ENCODE measurements around the gene HIVEP2.
A peak's percentile ranks its signal among the peaks of the same experiment; 100 is the strongest.

HIVEP2 gene

DNA sequence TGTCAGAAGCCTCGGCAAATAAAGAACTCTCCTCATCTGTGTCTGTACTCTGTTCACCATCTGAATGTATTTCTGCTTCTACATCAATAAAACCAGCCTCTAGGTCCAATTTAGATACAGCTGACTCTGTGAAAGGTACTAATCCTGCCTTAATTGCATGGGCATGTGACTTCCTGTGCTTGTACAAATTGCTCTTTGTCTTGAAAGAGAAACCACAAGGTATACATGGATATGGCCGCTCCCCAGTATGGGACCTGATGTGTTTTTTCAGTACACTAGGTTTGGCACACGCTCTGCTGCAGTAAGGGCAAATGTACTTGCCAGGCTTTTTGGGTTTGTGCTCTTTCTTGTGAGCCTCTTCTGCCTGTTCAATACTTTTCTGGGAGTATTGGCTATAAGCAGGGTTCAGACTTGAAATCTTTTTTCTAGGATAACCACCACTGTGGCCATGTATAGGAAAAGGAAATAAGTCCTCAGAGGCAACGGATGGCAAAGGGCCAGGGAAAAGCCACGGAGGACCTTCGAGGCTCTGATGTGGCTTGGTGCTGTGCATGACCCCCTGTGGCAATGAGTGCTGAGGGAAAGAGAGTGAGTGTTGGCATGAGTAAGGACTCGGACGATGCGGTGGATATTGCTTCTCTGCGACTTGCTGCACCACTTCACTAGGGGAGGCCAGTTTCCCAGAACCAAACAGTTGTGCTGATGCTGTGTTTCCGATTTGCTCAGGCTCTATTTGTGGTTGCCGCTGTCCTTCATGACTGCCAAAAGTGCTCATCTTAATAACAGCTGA, 170.9 kb downstream of the HIVEP2 start:
- H3K36me3 Mint-ChIP-seq = peaks cover 59% of the 10 kb centered on the region
- no peak for ATAC-seq

DNA sequence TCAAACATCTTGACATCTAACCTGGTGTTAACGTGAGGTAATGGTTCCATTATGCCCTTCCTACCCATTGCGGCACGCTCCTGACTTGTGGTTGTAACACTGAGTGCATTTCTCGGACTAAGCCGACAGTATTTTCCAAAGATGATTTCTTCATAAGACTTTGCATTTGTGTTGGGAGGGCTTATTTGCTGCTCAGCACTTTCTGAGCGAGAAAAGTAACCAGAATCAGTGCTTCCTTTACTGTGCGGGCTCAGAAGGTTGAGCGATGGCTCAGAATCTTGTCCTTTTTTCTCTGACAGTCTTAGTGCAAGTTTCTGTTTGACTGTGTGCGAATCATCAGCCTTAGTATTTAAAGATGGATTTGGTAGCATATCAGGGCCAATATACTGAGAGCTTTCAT, 171.7 kb downstream of the HIVEP2 start:
- H3K9me3 Mint-ChIP-seq = no peaks in the 10 kb centered on the region
- ATAC-seq = no peak
- H3K27me3 Mint-ChIP-seq = no peaks in the 10 kb centered on the region
- H3K4me1 Mint-ChIP-seq = peaks cover 7% of the 10 kb centered on the region
- H3K27ac Mint-ChIP-seq = no peak overlapping the region
- H3K36me3 Mint-ChIP-seq = peaks cover 63% of the 10 kb centered on the region
- no peak overlapping the region for H3K4me3 Mint-ChIP-seq

More for the DNA sequence above, 170.9 kb downstream of the HIVEP2 start:
- Mint-ChIP-seq H3K27me3 (no peaks in the 10 kb centered on the region), H3K4me1 (peaks cover 6% of the 10 kb centered on the region), H3K27ac (no peak overlapping the region), H3K4me3 (no peak overlapping the region), H3K9me3 (no peaks in the 10 kb centered on the region)

DNA sequence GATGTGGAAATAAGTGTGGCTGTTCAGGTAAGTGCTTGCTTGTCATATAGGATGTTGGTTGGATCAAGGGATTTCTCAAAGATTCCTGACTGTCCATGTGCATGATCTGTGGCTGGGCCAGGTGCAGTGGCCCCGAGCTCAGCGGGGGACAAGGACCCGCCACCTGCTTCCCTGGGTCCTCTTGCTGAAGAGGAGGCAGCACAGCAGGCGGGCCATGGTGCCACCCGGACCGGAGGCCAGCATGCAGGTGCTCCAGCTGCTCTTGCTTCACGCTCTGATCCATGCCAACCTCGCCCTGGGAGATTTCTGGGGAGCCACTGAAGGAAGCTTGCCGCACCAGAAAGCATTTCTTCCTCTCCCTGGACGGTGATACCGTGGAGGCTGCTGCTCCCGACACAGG, 173.8 kb downstream of the HIVEP2 start:
- no peak overlapping the region for H3K4me3 Mint-ChIP-seq
- peaks cover 7% of the 10 kb centered on the region for H3K4me1 Mint-ChIP-seq
- no peak overlapping the region for H3K27ac Mint-ChIP-seq
- H3K9me3 Mint-ChIP-seq = no peaks in the 10 kb centered on the region
- peaks cover 79% of the 10 kb centered on the region for H3K36me3 Mint-ChIP-seq
- H3K27me3 Mint-ChIP-seq = no peaks in the 10 kb centered on the region
- ATAC-seq = no peak

DNA sequence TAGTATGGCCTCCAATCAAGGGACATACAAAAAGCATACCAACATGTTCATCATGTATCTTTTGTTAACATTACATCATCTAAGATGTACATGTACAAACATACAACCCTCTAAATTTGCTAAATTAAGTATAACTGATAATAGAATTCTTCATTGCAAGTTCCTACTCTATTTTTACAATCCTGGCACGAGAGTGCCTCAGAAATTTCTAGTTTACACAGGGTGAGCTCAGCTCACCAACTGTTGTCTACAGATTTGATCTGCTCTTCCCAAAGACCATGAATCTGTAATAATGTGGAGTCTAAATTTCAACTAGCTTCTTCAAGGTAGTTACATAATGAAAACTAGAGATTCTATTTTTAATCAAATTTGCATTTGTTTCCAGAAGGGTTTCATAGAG, 179.7 kb downstream of the HIVEP2 start:
- no peak overlapping the region for H3K27ac Mint-ChIP-seq
- no peak for ATAC-seq
- H3K27me3 Mint-ChIP-seq = no peaks in the 10 kb centered on the region
- H3K9me3 Mint-ChIP-seq = no peaks in the 10 kb centered on the region
- H3K4me3 Mint-ChIP-seq = no peak overlapping the region
- peaks cover 54% of the 10 kb centered on the region for H3K36me3 Mint-ChIP-seq
- peaks cover 25% of the 10 kb centered on the region for H3K4me1 Mint-ChIP-seq

DNA sequence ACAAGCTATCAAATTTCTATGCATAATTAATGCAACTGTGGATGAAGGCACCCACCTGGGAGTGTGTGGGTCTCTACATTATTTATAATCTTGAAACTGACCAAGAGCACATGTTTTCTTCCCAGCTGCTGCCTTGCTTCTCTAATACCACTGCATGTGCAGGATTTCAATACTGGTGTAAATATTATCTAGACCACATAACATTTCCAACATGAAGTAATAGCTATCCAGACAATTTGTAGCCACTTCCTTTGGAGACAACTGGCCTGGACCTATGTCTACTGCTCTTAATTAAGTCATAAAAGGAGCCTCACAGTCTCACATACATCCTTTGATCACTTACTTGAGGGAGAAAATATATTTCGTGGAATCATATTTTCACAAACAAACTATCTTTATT, 180.7 kb downstream of the HIVEP2 start:
- Mint-ChIP-seq H3K9me3 (no peaks in the 10 kb centered on the region), H3K36me3 (peaks cover 54% of the 10 kb centered on the region), H3K27me3 (no peaks in the 10 kb centered on the region), H3K4me1 (peaks cover 21% of the 10 kb centered on the region), H3K27ac (no peak overlapping the region), H3K4me3 (no peak overlapping the region)
- ATAC-seq = no peak

DNA sequence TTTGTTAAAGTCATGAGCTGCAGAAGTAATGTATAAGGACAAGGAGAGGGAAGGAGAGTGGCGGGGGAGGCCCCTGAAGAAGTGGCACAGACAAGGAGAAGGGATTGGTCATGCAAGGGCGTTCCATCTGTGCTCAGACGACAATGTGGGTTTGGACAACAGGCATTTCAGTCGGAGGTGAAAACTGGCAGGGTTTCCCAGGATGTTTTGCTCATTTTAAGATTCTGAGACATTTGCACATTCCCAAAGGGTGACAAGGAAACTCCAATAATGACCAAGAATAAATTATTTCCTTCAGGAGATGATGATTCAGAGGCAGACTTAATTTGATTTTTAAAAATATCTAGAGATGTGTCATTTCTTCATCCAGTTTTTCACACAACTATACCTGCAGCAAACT, 181.8 kb downstream of the HIVEP2 start:
- Mint-ChIP-seq H3K27me3 (no peaks in the 10 kb centered on the region), H3K4me3 (no peak overlapping the region), H3K9me3 (no peaks in the 10 kb centered on the region), H3K36me3 (peaks cover 56% of the 10 kb centered on the region), H3K4me1 (peaks cover 18% of the 10 kb centered on the region), H3K27ac (no peak overlapping the region)
- no peak for ATAC-seq

DNA sequence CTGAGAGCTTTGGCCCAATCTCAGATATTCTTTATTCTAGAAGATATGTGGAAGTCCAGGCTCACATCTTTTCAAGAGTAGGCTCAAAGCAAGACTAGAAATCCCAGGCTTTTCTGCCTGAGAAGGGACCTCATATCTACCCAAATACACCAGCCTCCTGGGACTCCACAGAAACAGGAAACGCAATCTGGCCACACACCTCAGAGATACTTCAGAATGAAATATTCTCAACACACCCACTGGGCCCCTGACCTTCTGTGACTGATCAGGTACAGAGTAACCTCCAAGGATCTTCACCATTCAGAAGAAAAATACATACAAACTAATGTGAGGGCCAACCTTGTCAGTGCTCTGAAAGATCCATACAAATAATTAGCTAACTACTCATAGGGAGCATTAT, 183.2 kb downstream of the HIVEP2 start:
- Mint-ChIP-seq H3K27me3 (no peaks in the 10 kb centered on the region), H3K4me3 (no peak overlapping the region), H3K36me3 (peaks cover 55% of the 10 kb centered on the region), H3K9me3 (no peaks in the 10 kb centered on the region), H3K4me1 (peaks cover 18% of the 10 kb centered on the region), H3K27ac (peak overlapping the region; percentile 55)
- peak; percentile 77 for ATAC-seq

DNA sequence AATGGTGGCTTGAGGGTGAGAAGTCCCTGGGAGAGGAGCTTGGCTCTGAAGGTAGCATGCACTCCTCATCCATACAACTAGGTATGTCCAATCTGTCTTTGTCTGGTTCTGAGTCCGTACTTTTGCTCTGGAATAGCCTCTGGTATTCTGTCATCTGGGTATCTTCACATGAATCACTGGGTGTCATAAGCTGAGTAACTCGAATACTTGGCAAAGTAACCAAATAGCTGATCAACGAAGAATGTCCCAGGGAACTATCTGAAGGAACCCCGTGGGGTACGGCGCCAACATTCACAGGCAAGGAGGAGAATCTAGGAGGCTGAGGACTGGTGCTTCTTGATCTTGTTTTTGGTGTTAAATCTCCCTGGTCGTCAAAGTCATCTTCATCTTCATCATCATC, 184.8 kb downstream of the HIVEP2 start:
- Mint-ChIP-seq H3K27ac (no peak overlapping the region), H3K4me1 (peaks cover 22% of the 10 kb centered on the region)
- no peak for ATAC-seq

DNA sequence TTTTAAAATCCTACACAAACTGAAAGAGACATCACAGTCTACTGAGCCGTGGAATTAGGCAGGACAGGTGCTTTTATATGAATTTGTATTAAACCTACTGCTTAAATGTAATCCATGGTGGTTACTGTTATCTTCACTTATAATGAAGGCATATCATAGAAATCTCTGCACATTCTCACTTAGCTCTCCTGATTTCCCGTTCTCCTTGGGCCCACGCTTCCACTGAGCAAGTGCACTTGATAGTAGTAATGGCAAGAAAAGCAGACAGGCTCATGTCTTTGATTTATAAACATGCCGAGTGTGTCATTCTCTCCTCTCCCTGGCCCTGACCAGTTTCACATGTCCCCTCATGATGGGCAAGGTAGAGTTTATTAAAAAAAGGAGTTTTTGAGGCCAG, 186.3 kb downstream of the HIVEP2 start:
- Mint-ChIP-seq H3K9me3 (no peaks in the 10 kb centered on the region), H3K27ac (no peak overlapping the region), H3K36me3 (peaks cover 64% of the 10 kb centered on the region), H3K27me3 (no peaks in the 10 kb centered on the region), H3K4me3 (no peak overlapping the region), H3K4me1 (peaks cover 22% of the 10 kb centered on the region)
- ATAC-seq = no peak

More for the DNA sequence above, 184.8 kb downstream of the HIVEP2 start:
- Mint-ChIP-seq H3K9me3 (no peaks in the 10 kb centered on the region), H3K4me3 (no peak overlapping the region), H3K36me3 (peaks cover 61% of the 10 kb centered on the region), H3K27me3 (no peaks in the 10 kb centered on the region)

DNA sequence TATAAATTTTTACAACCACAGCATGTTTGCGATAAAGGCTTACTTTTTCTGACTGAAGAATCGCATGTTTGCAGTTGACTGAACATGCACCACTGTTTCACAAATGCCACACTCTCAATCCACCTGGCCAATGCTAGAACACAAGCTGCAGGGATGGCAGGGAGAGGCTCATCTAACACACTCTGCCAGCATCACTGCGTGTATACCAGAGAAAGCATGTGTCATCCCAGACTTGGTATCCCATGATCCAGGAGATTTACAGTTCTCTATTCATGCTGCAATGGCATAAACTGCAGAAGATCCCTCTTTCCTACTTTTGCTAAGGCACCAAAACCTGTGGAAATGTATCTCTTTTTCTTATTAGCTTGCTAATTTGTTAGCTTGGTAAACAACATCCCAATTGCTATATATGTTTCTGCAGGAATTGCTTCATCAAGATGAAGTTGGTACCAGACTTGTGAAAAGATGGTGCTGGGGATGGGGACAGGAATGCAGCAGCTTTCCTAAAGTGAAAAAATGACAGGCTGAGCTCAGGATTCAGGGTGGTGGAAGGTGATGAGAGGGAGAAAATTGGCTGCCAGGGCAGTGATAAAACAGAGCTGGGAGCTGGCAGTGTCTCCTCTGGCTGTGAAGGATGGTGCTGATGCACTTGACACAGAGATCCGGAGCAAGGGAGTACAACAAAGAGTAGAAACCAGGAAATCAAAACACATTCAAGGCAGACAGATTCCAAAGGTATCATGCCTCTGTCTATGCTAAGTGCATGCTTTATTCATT, 186.9 kb downstream of the HIVEP2 start:
- H3K27me3 Mint-ChIP-seq = no peaks in the 10 kb centered on the region
- H3K4me1 Mint-ChIP-seq = peaks cover 20% of the 10 kb centered on the region
- ATAC-seq = no peak
- peaks cover 67% of the 10 kb centered on the region for H3K36me3 Mint-ChIP-seq
- no peaks in the 10 kb centered on the region for H3K9me3 Mint-ChIP-seq
- no peak overlapping the region for H3K4me3 Mint-ChIP-seq
- no peak overlapping the region for H3K27ac Mint-ChIP-seq

DNA sequence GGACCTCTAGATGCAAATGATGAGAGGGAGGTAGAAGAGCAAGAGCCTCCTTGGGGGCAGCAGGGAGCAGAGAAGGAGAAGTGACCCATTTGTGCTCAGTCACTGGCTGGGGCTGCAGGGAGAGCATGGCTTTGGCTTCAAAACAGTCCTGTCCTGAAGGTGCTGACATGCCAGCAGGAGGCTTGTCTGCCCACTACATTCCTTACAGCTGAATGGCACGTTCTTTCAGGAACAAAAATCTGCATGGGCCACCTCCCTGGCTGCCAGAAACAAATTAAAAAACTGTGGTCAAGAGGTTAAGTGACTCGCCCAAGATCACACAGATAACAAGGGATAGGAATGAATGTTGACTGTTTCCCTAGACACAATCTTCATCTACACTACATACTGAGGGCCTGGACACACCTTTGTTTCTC, 188.8 kb downstream of the HIVEP2 start:
- H3K27me3 Mint-ChIP-seq = no peaks in the 10 kb centered on the region
- H3K36me3 Mint-ChIP-seq = peaks cover 59% of the 10 kb centered on the region
- H3K4me3 Mint-ChIP-seq = no peak overlapping the region
- H3K27ac Mint-ChIP-seq = peak overlapping the region; percentile 51
- H3K4me1 Mint-ChIP-seq = peaks cover 4% of the 10 kb centered on the region
- no peaks in the 10 kb centered on the region for H3K9me3 Mint-ChIP-seq
- ATAC-seq = no peak

DNA sequence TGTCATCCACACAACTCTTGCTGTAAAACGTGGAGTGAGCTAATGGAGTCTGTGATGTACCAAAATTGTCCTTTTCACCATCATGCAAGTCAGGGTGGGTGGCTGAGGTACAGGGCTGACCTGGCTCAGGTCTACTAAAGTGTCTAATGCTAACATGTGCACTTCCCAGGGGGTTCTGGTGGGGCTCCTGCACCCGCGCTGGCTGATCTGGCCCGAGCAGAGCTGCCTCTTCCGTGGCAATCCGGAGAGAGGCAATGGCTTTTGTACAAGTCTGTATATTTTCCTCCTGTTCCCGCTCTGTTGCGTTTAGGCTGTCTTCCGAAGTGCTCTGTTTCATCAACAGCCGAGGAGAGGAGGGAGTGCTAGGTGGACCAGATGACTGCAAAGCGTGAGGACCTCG, 191.8 kb downstream of the HIVEP2 start:
- H3K9me3 Mint-ChIP-seq = no peaks in the 10 kb centered on the region
- H3K4me1 Mint-ChIP-seq = peaks cover 13% of the 10 kb centered on the region
- no peaks in the 10 kb centered on the region for H3K27me3 Mint-ChIP-seq
- no peak overlapping the region for H3K27ac Mint-ChIP-seq
- H3K36me3 Mint-ChIP-seq = peaks cover 32% of the 10 kb centered on the region
- no peak for ATAC-seq
- H3K4me3 Mint-ChIP-seq = no peak overlapping the region

DNA sequence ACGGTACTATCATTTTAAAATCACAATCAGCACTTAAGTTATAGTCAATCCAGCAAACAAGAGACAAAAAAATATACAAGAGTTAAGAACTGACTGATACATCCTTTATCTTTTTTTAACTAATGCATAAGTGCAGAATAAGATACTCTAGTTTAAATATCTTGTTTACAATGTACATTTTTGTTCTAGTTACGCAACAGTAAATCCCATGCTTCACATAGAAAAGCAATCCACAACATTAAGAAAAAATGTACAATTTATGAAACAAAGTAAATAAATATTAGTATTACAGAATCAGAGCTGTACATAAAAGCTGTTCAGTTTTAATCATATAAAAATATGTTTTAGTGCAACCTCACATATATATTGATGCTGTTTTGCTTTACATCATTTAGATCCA, 192.6 kb downstream of the HIVEP2 start:
- no peak overlapping the region for H3K27ac Mint-ChIP-seq
- no peaks in the 10 kb centered on the region for H3K27me3 Mint-ChIP-seq
- no peaks in the 10 kb centered on the region for H3K9me3 Mint-ChIP-seq
- H3K4me1 Mint-ChIP-seq = peaks cover 13% of the 10 kb centered on the region
- H3K4me3 Mint-ChIP-seq = no peak overlapping the region
- ATAC-seq = no peak
- peaks cover 24% of the 10 kb centered on the region for H3K36me3 Mint-ChIP-seq

DNA sequence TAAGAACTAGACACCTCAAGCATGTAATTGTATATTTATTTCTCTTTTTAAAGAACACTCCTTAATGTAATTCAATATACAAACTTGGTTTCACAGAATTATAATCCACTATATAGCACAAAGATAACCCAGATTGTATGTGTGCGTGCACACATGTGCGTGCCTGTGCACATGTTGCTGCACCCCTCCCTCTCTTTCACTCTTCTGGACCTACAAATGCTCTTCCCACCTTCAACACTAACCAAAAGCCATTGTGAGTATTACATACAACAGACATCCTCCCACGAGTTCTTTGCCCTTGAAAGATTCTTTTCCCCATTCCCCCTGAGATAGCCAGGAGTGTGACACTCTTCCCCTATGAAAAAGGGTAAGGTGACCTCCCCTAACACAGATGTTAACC, 193.5 kb downstream of the HIVEP2 start:
- Mint-ChIP-seq H3K27ac (no peak overlapping the region), H3K4me3 (no peak overlapping the region), H3K9me3 (no peaks in the 10 kb centered on the region), H3K36me3 (peaks cover 22% of the 10 kb centered on the region), H3K27me3 (no peaks in the 10 kb centered on the region), H3K4me1 (peaks cover 13% of the 10 kb centered on the region)
- no peak for ATAC-seq

DNA sequence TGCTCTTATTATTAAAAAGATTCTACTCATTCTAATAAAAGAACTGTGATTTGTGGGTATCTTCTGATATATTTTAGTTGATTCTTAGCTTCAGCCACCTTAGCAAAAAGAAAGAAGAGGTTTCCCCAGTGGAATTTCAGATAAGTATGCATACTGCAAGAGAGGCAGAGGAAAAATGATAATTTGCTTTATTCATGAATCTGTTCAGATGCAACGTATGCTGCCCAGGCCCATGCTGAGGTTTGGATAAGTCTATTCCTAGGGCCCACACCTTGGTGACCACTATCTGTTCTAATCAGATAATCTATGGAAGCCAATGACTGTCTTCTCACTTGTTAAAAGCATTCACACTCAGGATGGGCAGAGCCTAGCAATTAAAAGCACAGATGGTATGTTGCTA, 194.0 kb downstream of the HIVEP2 start:
- Mint-ChIP-seq H3K27me3 (no peaks in the 10 kb centered on the region), H3K4me1 (peaks cover 12% of the 10 kb centered on the region), H3K4me3 (no peak overlapping the region), H3K36me3 (peaks cover 18% of the 10 kb centered on the region), H3K27ac (no peak overlapping the region), H3K9me3 (no peaks in the 10 kb centered on the region)
- ATAC-seq = no peak

DNA sequence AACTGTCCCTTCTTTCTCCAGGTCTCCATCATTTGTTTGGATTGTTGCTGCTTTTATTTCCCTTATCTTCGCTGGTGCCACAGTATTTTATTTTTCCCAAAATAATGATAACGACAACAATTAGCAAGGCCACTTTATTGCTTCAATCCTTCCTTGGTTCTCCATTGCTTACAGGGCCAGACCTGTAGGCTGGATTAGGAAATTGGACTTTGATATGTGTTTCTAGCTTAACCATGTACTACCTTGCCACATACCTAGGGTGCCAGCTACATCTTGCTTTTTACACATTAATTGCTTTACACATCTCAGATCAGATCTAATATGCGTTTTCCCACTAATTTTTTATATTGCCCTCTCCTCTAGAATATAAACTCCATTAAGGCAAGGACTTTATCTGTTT, 195.4 kb downstream of the HIVEP2 start:
- ATAC-seq = no peak
- no peaks in the 10 kb centered on the region for H3K9me3 Mint-ChIP-seq
- no peaks in the 10 kb centered on the region for H3K27me3 Mint-ChIP-seq
- H3K27ac Mint-ChIP-seq = no peak overlapping the region
- H3K4me1 Mint-ChIP-seq = peaks cover 9% of the 10 kb centered on the region
- no peak overlapping the region for H3K4me3 Mint-ChIP-seq
- peaks cover 9% of the 10 kb centered on the region for H3K36me3 Mint-ChIP-seq

All from stimulated activated memory B cell treated with anti-CD40 and anti-IgM and Interleukin-4, amounts not matched to agents 10 μg/mL and 1 μg/mL and 100 μg/mL, for 72 hours (primary cell).